H1 (cell line): Measurements from ENCODE around the gene ATG4D. TPM values are rescaled to one million over a fixed set of nuclear protein-coding genes. Genes with fewer than 3 reads are reported as not detected.

Source experiments
- CTCF ChIA-PET: fragments of 300-600 bp; sonication (Branson Sonifier 250); formaldehyde crosslinking; loops from one replicate; lab custom pipeline; 2021; ENCODE audit not compliant: partially characterized antibody; lab: Charles Lee
- POLR2A ChIA-PET: fragments of 300-600 bp; sonication (Branson Sonifier 250); formaldehyde crosslinking; loops from one replicate; lab custom pipeline; 2021; ENCODE audit warnings: inconsistent platforms; ENCODE audit not compliant: partially characterized antibody; lab: Charles Lee
- DNase-seq, 2 experiments: peaks; one replicate each; pipeline versions ENCODE4 v3.0.0 to v3.0.0-alpha.2; 2010 to 2022; ENCODE audit warnings: low spot score in 2 of 2, low read depth in 1 of 2, mixed read lengths in 1 of 2
- FAIRE-seq: peaks from 2 replicates; lab custom pipeline; 2011; peaks lifted over from hg19 to GRCh38; lab: Jason Lieb, UNC
- H2AFZ ChIP-seq: 2 replicates; pipeline ENCODE4 v1.8.1; 2012; ENCODE audit warnings: low read length, inconsistent platforms
- H2AK5ac ChIP-seq: 2 replicates; pipeline ENCODE4 v1.6.1; 2013; ENCODE audit warnings: low read depth, low read length
- H2BK120ac ChIP-seq: replicated peaks from 2 replicates; pipeline ENCODE3; 2013; ENCODE audit warnings: low read depth, low read length, inconsistent platforms
- H2BK12ac ChIP-seq: 2 replicates; pipeline ENCODE4 v1.6.1; 2013; ENCODE audit warnings: low read depth, low read length
- H2BK15ac ChIP-seq: 2 replicates; pipeline ENCODE4 v1.6.1; 2013; ENCODE audit warnings: low read length
- H2BK20ac ChIP-seq: 2 replicates; pipeline ENCODE4 v1.6.1; 2013; ENCODE audit warnings: low read length
- H2BK5ac ChIP-seq: 2 replicates; pipeline ENCODE4 v1.6.1; 2013; ENCODE audit warnings: low read depth, low read length
- H3K14ac ChIP-seq: 2 replicates; pipeline ENCODE4 v1.6.1; 2013; ENCODE audit warnings: inconsistent platforms; ENCODE audit not compliant: insufficient read length
- H3K18ac ChIP-seq: 2 replicates; pipeline ENCODE4 v1.6.1; 2013; ENCODE audit warnings: low read length; ENCODE audit errors: extremely low read depth
- H3K23ac ChIP-seq: 2 replicates; pipeline ENCODE4 v1.6.1; 2013; ENCODE audit warnings: inconsistent platforms; ENCODE audit not compliant: insufficient read length
- H3K23me2 ChIP-seq: 2 replicates; pipeline ENCODE4 v1.6.1; 2013; ENCODE audit warnings: low read depth, low read length
- H3K27ac ChIP-seq: 2 replicates; pipeline ENCODE4 v1.6.1; 2011; ENCODE audit warnings: low read depth, low read length, inconsistent platforms
- H3K27me3 ChIP-seq, 4 experiments: replicated peaks in 1 of 4; 1 replicate in 1 of 4; 2 replicates in 3 of 4; pipeline versions ENCODE4 v1.6.1 to v1.8.1; 2011 to 2013; ENCODE audit warnings: low read length in 3 of 4, mild to moderate bottlenecking in 3 of 4, inconsistent platforms in 2 of 4, mixed read lengths in 2 of 4, moderate library complexity in 1 of 4; ENCODE audit not compliant: control insufficient read depth in 3 of 4, insufficient read depth in 3 of 4; ENCODE audit errors: extremely low read depth in 1 of 4
- H3K36me3 ChIP-seq, 4 experiments: 2 replicates each; pipeline versions ENCODE4 v1.6.1 to v1.8.1; 2011 to 2013; ENCODE audit warnings: mild to moderate bottlenecking in 4 of 4, low read length in 3 of 4, moderate library complexity in 2 of 4, control low read depth in 1 of 4, inconsistent platforms in 1 of 4; ENCODE audit not compliant: insufficient read depth in 4 of 4, control insufficient read depth in 2 of 4
- H3K4ac ChIP-seq: replicated peaks from 2 replicates; pipeline ENCODE3; 2013; ENCODE audit warnings: low read length, low read depth, mixed read lengths, inconsistent platforms; ENCODE audit not compliant: insufficient read length
- H3K4me1 ChIP-seq, 4 experiments: replicated peaks in 1 of 4; 1 replicate in 1 of 4; 2 replicates in 3 of 4; pipeline versions ENCODE4 v1.6.1 to v1.8.1; 2011 to 2013; ENCODE audit warnings: low read length in 3 of 4, inconsistent platforms in 2 of 4, mixed read lengths in 1 of 4; ENCODE audit not compliant: insufficient read depth in 4 of 4, control insufficient read depth in 3 of 4
- H3K4me2 ChIP-seq, 2 experiments: 2 replicates each; pipeline versions ENCODE4 v1.6.1 to v1.8.1; 2011 to 2013; ENCODE audit warnings: low read depth in 2 of 2, low read length in 2 of 2, control low read depth in 1 of 2, inconsistent platforms in 1 of 2, mild to moderate bottlenecking in 1 of 2; ENCODE audit not compliant: insufficient read depth in 1 of 2
- H3K4me3 ChIP-seq, 4 experiments: fragments of 200-600, 300-600 bp in 1 of 4; sonication (generic), shearing (Covaris generic), sonication (Bioruptor Twin) in 1 of 4; 2 replicates each; pipeline versions ENCODE4 v1.5.1 to v1.8.1; 2011 to 2016; ENCODE audit warnings: low read length in 4 of 4, low read depth in 3 of 4, control low read depth in 2 of 4, inconsistent platforms in 2 of 4, mild to moderate bottlenecking in 2 of 4, mixed read lengths in 1 of 4, moderate library complexity in 1 of 4; ENCODE audit not compliant: insufficient read depth in 2 of 4; ENCODE audit errors: extremely low read depth in 1 of 4
- H3K56ac ChIP-seq: replicated peaks from 2 replicates; pipeline ENCODE3; 2013; ENCODE audit warnings: low read depth, mild to moderate bottlenecking, mixed read lengths, low read length, inconsistent platforms; ENCODE audit not compliant: insufficient read length
- H3K79me1 ChIP-seq: 2 replicates; pipeline ENCODE4 v1.6.1; 2013; ENCODE audit warnings: low read depth, low read length, control low read depth
- H3K79me2 ChIP-seq, 2 experiments: 2 replicates each; pipeline versions ENCODE4 v1.6.1 to v1.8.1; 2012 to 2013; ENCODE audit warnings: low read length in 2 of 2, mild to moderate bottlenecking in 2 of 2, inconsistent platforms in 1 of 2; ENCODE audit not compliant: insufficient read depth in 2 of 2, control insufficient read depth in 1 of 2
- H3K9ac ChIP-seq, 4 experiments: replicated peaks in 1 of 4; 1 replicate in 1 of 4; 2 replicates in 3 of 4; pipeline versions ENCODE4 v1.6.1 to v1.8.1; 2011 to 2013; ENCODE audit warnings: low read depth in 3 of 4, low read length in 3 of 4, control low read depth in 2 of 4, mild to moderate bottlenecking in 2 of 4, moderate library complexity in 2 of 4, inconsistent platforms in 1 of 4; ENCODE audit errors: extremely low read depth in 1 of 4
- H3K9me3 ChIP-seq, 2 experiments: 2 replicates each; pipeline versions ENCODE4 v1.6.1 to v1.8.1; 2012 to 2013; ENCODE audit warnings: mild to moderate bottlenecking in 2 of 2, moderate library complexity in 2 of 2, control low read depth in 1 of 2, inconsistent platforms in 1 of 2, low read depth in 1 of 2, low read length in 1 of 2, mixed read lengths in 1 of 2; ENCODE audit not compliant: insufficient read depth in 2 of 2
- H4K20me1 ChIP-seq, 2 experiments: replicated peaks in 1 of 2; 2 replicates each; pipeline versions ENCODE3 to v1.8.1; 2011 to 2013; ENCODE audit warnings: inconsistent platforms in 2 of 2, low read length in 2 of 2, mild to moderate bottlenecking in 1 of 2; ENCODE audit not compliant: insufficient read depth in 2 of 2, control insufficient read depth in 1 of 2
- H4K5ac ChIP-seq: 2 replicates; pipeline ENCODE4 v1.6.1; 2013; ENCODE audit warnings: low read length, low read depth, mixed read lengths, inconsistent platforms; ENCODE audit not compliant: insufficient read length
- H4K8ac ChIP-seq: 2 replicates; pipeline ENCODE4 v1.8.0; 2013; ENCODE audit warnings: mild to moderate bottlenecking, moderate library complexity, low read length, inconsistent platforms; ENCODE audit not compliant: insufficient read depth; ENCODE audit errors: extremely low read depth
- H4K91ac ChIP-seq: replicated peaks from 2 replicates; pipeline ENCODE3; 2013; ENCODE audit warnings: low read length, mixed read lengths, inconsistent platforms; ENCODE audit not compliant: insufficient read length
- CBX5 ChIP-seq: fragments of 300-800, 300-1000 bp; sonication (generic); IDR thresholded peaks from 2 replicates; pipeline ENCODE4 v1.7.1; 2016; ENCODE audit warnings: antibody characterized with exemption, low read length, low read depth
- NRF1 ChIP-seq: IDR thresholded peaks from 2 replicates; pipeline ENCODE4 v1.6.1; 2011; ENCODE audit warnings: mild to moderate bottlenecking, low read depth, low read length, improper control_type of control experiment
- RAD21 ChIP-seq, 2 experiments: IDR thresholded peaks in 1 of 2; conservative IDR thresholded peaks in 1 of 2; 2 replicates each; pipeline ENCODE4 v1.6.1; 2011; ENCODE audit warnings: low read depth in 2 of 2, low read length in 2 of 2, improper control_type of control experiment in 1 of 2, inconsistent platforms in 1 of 2, mild to moderate bottlenecking in 1 of 2, moderate library complexity in 1 of 2
- WGBS, 2 experiments: shearing (Covaris generic) in 1 of 2; methylation state at CpG; one replicate each; pipeline versions ENCODE4 v1.1.6 to v1.1.7; 2013 to 2015; ENCODE audit warnings: low lambda C conversion rate in 2 of 2, mixed read lengths in 2 of 2, inconsistent platforms in 1 of 2, low coverage in 1 of 2, missing lambda C conversion rate in 1 of 2; ENCODE audit not compliant: insufficient replicate concordance in 2 of 2, insufficient coverage in 1 of 2, insufficient read length in 1 of 2; ENCODE audit errors: extremely low coverage in 1 of 2, missing lambda C conversion rate in 1 of 2; 5-methylcytosine and 5-hydroxymethylcytosine counted together
- polyA plus RNA-seq, 7 experiments: library from polyadenylated mRNA; depleted of rRNA in 3 of 7; stranded (reverse) in 5 of 7; unstranded in 2 of 7; fragments of >200 nt in 5 of 7; fragments of 200-250 nt in 2 of 7; gene quantifications; 1 replicate in 5 of 7; 2 replicates in 1 of 7; 4 replicates in 1 of 7; pipeline versions ENCODE4 v1.2.1 to v1.2.3, GENCODE V29; 2011 to 2013; ENCODE audit warnings: missing spikeins in 2 of 7, mixed read lengths in 2 of 7
- total RNA-seq: library from RNA; stranded (reverse); fragmentation: NEBNext Ultra II Directional; extraction: Animal tissue kit (Norgen Biotek cat#: 25700); gene quantifications from 2 replicates; pipeline ENCODE4 v1.2.1, GENCODE V29; 2021
- TF ChIP-seq, protein P1 (sequence below): IDR thresholded peaks from 2 replicates; pipeline ENCODE4 v1.6.1; 2011; ENCODE audit warnings: low read depth, mild to moderate bottlenecking, low read length; ENCODE audit not compliant: insufficient read depth
- TF ChIP-seq, protein P2 (sequence below), 3 experiments: IDR thresholded peaks; 1 replicate in 2 of 3; 2 replicates in 1 of 3; pipeline versions ENCODE4 v1.5.1 to v1.6.1; 2011; ENCODE audit warnings: low read length in 3 of 3, mild to moderate bottlenecking in 3 of 3, inconsistent platforms in 2 of 3, low read depth in 1 of 3, moderate library complexity in 1 of 3; ENCODE audit not compliant: insufficient read depth in 1 of 3; ENCODE audit errors: control extremely low read depth in 1 of 3

Gene ATG4D
- total and polyA plus RNA-seq, 2 of the 8 experiments (the other 6 are each of a cell fraction or from before 2014, with no cell fraction given), result 39.6 to 43.7 TPM

DNA sequence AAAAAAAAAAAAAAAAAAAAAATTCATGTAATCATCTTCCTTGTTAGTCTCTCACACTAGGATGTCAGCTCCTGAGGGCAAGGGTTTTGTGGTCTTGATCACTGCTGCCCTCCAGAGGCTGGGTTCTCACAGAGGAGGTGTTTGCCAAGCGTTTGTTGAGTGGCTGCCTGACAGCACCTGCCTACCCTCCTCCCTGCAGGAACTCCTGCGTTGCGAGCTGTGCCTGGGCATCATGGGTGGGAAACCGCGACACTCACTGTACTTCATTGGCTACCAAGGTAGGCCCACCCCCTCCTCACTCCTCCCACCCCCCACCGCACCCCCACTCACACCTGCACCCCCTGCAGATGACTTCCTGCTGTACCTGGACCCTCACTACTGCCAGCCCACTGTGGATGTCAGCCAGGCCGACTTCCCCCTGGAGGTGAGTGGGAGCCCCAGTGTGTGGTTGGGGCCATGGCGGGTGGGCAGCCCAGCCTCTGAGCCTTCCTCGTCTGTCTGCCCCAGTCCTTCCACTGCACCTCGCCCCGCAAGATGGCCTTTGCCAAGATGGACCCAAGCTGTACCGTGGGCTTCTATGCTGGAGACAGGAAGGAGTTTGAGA lies 8.1 kb downstream of the ATG4D start:
- ChIA-PET POLR2A (interaction anchor here (0.6 to 5.0 kb wide), 18 partner anchors 9 to 150 kb away, joined by 3 to 41 read pairs (median 4); partner anchors contain the start of genes KEAP1, QTRT1 and SLC44A2), CTCF (interaction anchor here (0.6 to 4.5 kb wide), 20 partner anchors 9 to 411 kb away, joined by 3 to 25 read pairs (median 4); partner anchors contain the start of genes ATG4D and S1PR5)
- 95% methylated on average over 10 of the region's 12 CpGs; no CpG with 5 or more reads in 1 of the 2 experiments for WGBS, 2 experiments

More for the DNA sequence above, 8.1 kb downstream of the ATG4D start:
- Histone ChIP-seq H4K5ac (no peak overlapping the region), H2BK120ac (no peak overlapping the region), H3K79me2 (no peaks in the 10 kb centered on the region), H3K4me3 (no peak overlapping the region), H3K79me1 (0 out of 2 replicates have a peak, but pooled peaks cover 3% of the 10 kb centered on the region), H2BK12ac (no peak overlapping the region), H3K56ac (no peak overlapping the region), H3K4ac (no peak overlapping the region), H2AFZ (no peak overlapping the region), H3K9me3 (no peaks in the 10 kb centered on the region), H3K27me3 (no peaks in the 10 kb centered on the region), H3K14ac (no peak overlapping the region), H3K18ac (no peak overlapping the region; the same call in 1 of the 2 replicates), H3K36me3 (peaks cover 12 to 60% (median 44%) of the 10 kb centered on the region in 4 experiments; a peak in 7 of 8 replicates), H3K4me1 (no peaks in the 10 kb centered on the region), H2BK20ac (no peak overlapping the region), H3K23me2 (no peaks in the 10 kb centered on the region), H3K4me2 (no peak overlapping the region), H2AK5ac (no peak overlapping the region), H3K23ac (no peak overlapping the region), H3K27ac (no peak overlapping the region), H3K9ac (no peak overlapping the region), H4K91ac (no peak overlapping the region), H4K8ac (peak overlapping the region; percentile 28; the same call in 1 of the 2 replicates), H2BK15ac (no peak overlapping the region), H4K20me1 (peaks cover 6 to 18% of the 10 kb centered on the region in 2 experiments), H2BK5ac (no peak overlapping the region)
- FAIRE-seq (no peak), DNase-seq (no peak)
- TF ChIP-seq NRF1, result no peak
- TF ChIP-seq, protein P1, sequence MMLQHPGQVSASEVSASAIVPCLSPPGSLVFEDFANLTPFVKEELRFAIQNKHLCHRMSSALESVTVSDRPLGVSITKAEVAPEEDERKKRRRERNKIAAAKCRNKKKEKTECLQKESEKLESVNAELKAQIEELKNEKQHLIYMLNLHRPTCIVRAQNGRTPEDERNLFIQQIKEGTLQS, result no peak
- peak; percentile 52 to 64 for TF ChIP-seq RAD21 (IDR thresholded peaks at IDR 0.05 in 1 of 2, conservative IDR thresholded peaks at IDR 0.05 in 1 of 2; ENCODE audit: low read depth in 2 of 2, low read length in 2 of 2)
- TF ChIP-seq, protein P2, sequence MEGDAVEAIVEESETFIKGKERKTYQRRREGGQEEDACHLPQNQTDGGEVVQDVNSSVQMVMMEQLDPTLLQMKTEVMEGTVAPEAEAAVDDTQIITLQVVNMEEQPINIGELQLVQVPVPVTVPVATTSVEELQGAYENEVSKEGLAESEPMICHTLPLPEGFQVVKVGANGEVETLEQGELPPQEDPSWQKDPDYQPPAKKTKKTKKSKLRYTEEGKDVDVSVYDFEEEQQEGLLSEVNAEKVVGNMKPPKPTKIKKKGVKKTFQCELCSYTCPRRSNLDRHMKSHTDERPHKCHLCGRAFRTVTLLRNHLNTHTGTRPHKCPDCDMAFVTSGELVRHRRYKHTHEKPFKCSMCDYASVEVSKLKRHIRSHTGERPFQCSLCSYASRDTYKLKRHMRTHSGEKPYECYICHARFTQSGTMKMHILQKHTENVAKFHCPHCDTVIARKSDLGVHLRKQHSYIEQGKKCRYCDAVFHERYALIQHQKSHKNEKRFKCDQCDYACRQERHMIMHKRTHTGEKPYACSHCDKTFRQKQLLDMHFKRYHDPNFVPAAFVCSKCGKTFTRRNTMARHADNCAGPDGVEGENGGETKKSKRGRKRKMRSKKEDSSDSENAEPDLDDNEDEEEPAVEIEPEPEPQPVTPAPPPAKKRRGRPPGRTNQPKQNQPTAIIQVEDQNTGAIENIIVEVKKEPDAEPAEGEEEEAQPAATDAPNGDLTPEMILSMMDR (IDR thresholded peaks at IDR 0.05; ENCODE audit: control extremely low read depth in 1 of 3, insufficient read depth in 1 of 3, low read depth in 1 of 3, low read length in 3 of 3), result peak; percentile 45 to 58 (median 51)
- TF ChIP-seq CBX5, result no peak
